ENCODE measurements around the gene PHACTR3. TPM values are rescaled to one million over a fixed set of nuclear protein-coding genes. Genes with fewer than 3 reads are reported as not detected.

The PHACTR3 gene
- total RNA-seq, 1 experiment from 2014 or later = not detected

- no peaks in the 10 kb centered on the region for H4K20me1 ChIP-seq (ENCODE audit: control insufficient read depth, insufficient read depth, insufficient read length)
- no peak overlapping the region for H2AK5ac ChIP-seq (ENCODE audit: insufficient read length, low read length)
- H2BK20ac ChIP-seq (ENCODE audit: low read depth, low read length, poor library complexity, severe bottlenecking) = no peak overlapping the region
- Mint-ChIP-seq H3K36me3 (ENCODE audit: insufficient read depth in 1 of 3, low read depth in 3 of 3) (peaks cover 0 to 3% (median 0%) of the 10 kb centered on the region in 3 experiments; a peak in 2 of 7 replicates), H3K4me3 (no peak overlapping the region), H3K27ac (no peak overlapping the region), H3K9me3 (peaks cover 2 to 18% of the 10 kb centered on the region in 2 experiments; a peak in 3 of 5 replicates), H3K4me1 (no peaks in the 10 kb centered on the region), H3K27me3 (ENCODE audit: low read depth) (peaks cover 20% of the 10 kb centered on the region)
- no peak overlapping the region for H2BK5ac ChIP-seq (ENCODE audit: insufficient read length, low read length)
- H4K91ac ChIP-seq (ENCODE audit: insufficient read length, low read depth, low read length) = no peak overlapping the region
- no peak overlapping the region for H3K56ac ChIP-seq (ENCODE audit: insufficient read length, low read depth, low read length)
- no peaks in the 10 kb centered on the region; the same call in 1 of the 2 replicates for H3K27me3 ChIP-seq (ENCODE audit: insufficient read depth, low read length)
- H4K5ac ChIP-seq (ENCODE audit: insufficient read length, low read depth, low read length) = no peak overlapping the region
- H2BK15ac ChIP-seq (ENCODE audit: low read depth, low read length) = no peak overlapping the region
- no peaks in the 10 kb centered on the region for H3K23me2 ChIP-seq (ENCODE audit: insufficient read length, low read depth, low read length, poor library complexity, severe bottlenecking)
- H3T11ph ChIP-seq (ENCODE audit: low read length) = no peak overlapping the region
- no peak overlapping the region for H4K8ac ChIP-seq (replicated peaks; ENCODE audit: insufficient read length, low read depth, low read length)
- no peak overlapping the region for H2AFZ ChIP-seq (ENCODE audit: low read length)
- H2BK12ac ChIP-seq (ENCODE audit: insufficient read length, low read depth, low read length) = no peak overlapping the region
- TF ChIP-seq CTCF (conservative IDR thresholded peaks at IDR 0.05) = no peak
- no peak overlapping the region for H3K9ac ChIP-seq (ENCODE audit: extremely low read depth, insufficient read length, low read length)
- no peak overlapping the region for H3K4ac ChIP-seq (ENCODE audit: low read depth, low read length)
- H3K18ac ChIP-seq (ENCODE audit: insufficient read length, low read depth, low read length) = no peak overlapping the region
- no peaks in the 10 kb centered on the region for H3K79me2 ChIP-seq (ENCODE audit: insufficient read depth, low read length)
- no peaks in the 10 kb centered on the region for H3K4me1 ChIP-seq (ENCODE audit: insufficient read depth, low read length)
- H3K23ac ChIP-seq (ENCODE audit: insufficient read length, low read depth, low read length) = no peak overlapping the region
- no peak overlapping the region for H2BK120ac ChIP-seq (ENCODE audit: low read depth, low read length, poor library complexity, severe bottlenecking)
- H3K79me1 ChIP-seq (ENCODE audit: insufficient read depth, low read depth, low read length, poor library complexity, severe bottlenecking) = no peaks in the 10 kb centered on the region
- no peak overlapping the region for H3K4me2 ChIP-seq (ENCODE audit: insufficient read depth, insufficient read length, low read length)
- H3K27ac ChIP-seq (ENCODE audit: insufficient read length, low read depth, low read length) = no peak overlapping the region
- no peak overlapping the region for H3K14ac ChIP-seq (ENCODE audit: insufficient read depth, low read length)
- no peaks in the 10 kb centered on the region for H3K9me3 ChIP-seq (ENCODE audit: control insufficient read depth, low read depth, low read length)
- no CpG with 5 or more reads among the region's 10 CpGs for WGBS (ENCODE audit: extremely low coverage, insufficient read length, low lambda C conversion rate)
- DNase-seq = no peak
These were observed 132.0 kb downstream of the PHACTR3 start for GRCh38 chr20:59736366-59736765.

All from H9 (cell line).